Raji (cell line): Measurements from ENCODE around the gene PSAPL1.

Experiments used
- POLR2A ChIP-seq: IDR thresholded peaks from 2 replicates; pipeline ENCODE4 v1.6.1; 2011; ENCODE audit warnings: low read depth, low read length, control low read depth; ENCODE audit not compliant: insufficient read depth

Gene PSAPL1

DNA sequence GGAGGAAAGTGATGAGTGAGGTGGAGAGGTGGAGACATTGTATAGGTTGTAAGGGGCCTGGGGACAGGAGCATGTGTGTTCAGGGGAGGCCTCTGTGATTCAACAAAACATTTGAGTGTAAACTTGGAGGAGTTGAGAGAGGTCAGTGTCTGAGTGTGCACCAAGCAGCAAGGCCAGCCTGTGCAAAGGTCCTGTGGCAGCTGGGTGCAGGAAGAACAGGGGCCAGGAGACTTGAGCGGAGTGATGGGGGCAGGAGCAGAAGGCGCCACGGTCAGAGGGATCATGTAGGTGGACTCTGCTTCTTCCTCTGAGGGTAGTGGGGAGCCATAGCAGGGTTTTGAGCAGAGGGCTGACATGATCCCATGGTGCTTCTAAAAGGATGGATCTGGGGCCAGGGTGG lies 9.6 kb upstream of the PSAPL1 start:
- TF ChIP-seq POLR2A = no peak

DNA sequence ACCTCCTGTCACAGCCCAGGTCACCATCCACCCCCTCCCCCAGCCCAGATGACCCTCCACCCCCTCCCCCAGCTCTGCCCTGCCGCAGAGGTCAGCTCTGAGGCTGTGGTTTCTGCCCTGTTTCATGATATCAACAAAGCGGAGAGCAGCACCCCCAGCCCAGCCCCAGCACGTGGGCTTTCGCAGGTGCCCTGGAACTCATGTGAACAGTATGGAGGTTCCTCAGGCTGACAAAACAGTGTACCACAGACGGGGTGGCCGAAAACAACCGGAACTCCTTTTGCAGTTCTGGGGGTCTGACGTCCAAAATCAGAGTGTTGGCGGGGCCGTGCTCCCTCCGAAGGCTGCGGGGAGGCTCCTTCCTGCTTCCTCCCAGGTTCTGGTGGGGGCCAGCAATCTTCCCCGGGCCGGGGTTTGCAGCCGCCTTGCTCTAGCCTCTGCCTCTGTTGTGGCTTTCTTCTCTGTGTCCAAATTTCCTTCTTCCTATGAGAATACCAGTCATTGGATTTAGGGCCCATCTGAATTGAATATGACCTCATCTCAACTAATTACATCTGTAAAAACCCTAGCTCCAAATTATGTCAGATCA lies 7.9 kb upstream of the PSAPL1 start:
- no peak for TF ChIP-seq POLR2A

DNA sequence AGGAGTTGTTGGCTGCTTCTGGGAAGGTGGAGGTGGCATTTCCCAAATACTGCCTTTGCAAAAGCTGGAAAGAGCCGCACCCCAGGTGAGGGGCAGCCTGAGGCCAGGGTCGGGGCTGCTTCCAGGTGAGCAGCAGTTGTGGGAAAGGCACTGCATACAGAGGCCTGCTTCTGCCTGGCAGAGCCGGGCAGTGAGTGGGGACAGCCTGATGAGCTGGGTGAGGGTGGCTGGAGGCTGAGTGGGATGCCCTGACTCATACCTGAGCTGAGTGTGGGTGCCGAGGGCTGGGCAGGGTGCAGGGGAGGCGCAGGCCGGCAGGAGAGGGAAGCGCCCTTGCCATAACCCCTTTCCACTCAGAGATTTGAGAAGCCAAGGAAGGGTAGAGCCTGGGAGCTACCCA lies 6.5 kb upstream of the PSAPL1 start:
- no peak for TF ChIP-seq POLR2A

DNA sequence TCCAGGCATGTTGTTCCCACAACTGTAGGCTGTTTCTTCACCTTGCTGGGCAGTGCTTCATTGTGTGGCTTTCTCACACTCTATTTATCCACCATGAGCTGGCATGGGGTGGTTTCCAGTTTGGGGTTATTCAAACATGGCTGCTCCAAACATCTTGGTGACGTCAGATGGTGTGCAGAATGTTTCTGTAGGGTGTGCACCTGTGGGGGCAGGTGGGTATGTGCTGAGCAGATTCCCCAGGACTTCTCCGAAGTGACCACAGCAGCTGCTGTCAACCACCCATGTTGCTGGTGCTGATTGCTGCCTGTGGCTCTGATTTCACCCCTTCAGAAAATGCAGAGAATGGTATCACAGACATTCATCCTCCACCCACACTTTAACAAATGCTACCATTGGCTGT lies 5.0 kb upstream of the PSAPL1 start:
- TF ChIP-seq POLR2A = no peak

DNA sequence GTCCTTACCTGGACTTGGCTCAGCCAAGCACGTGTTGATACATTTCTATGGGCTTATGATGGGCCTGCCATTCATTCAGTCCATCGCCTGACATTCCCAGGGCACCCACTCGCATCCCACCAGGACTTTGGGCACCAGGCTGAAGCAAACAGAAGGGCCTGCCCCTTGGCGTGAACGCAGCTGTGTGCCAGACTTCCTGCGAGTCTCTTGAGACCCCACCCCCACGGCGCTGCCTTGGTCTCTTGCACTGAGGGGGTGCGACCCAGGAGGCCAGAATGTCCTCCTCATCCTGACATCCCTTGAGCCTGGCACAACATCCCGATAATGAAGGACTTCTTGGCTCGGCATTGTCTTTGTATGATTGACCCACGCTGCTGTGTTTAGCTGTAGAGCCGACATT lies 1.5 kb upstream of the PSAPL1 start:
- no peak for TF ChIP-seq POLR2A

DNA sequence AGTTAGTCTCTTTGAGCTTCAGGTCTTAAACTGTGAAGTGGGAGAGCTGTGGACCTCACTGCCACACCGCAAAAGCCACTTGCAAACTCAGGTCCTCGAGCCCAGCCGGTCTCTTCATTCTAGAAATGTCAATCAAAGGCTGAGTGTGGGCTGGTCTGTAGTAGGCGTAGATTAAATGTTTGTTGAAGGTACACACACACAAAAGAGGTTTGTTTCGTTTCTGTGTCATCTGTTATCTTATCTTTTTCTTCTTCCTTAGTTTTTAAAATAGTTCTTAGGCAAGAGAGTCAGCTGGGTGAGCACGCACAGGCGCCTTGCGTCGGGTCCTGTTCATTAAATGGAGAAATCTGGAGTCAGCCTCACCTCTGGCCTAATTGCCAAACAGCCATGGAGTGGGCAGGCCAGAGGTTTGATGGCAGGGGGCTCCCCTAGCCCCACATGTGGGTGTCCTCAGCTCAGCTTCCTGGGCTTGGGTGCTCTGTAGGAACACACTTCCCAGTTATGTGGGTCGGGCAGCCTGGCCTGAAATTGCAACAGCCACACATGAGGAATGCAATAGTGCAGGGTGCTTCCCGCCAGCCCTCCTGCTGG lies 836 bp upstream of the PSAPL1 start:
- TF ChIP-seq POLR2A = no peak

DNA sequence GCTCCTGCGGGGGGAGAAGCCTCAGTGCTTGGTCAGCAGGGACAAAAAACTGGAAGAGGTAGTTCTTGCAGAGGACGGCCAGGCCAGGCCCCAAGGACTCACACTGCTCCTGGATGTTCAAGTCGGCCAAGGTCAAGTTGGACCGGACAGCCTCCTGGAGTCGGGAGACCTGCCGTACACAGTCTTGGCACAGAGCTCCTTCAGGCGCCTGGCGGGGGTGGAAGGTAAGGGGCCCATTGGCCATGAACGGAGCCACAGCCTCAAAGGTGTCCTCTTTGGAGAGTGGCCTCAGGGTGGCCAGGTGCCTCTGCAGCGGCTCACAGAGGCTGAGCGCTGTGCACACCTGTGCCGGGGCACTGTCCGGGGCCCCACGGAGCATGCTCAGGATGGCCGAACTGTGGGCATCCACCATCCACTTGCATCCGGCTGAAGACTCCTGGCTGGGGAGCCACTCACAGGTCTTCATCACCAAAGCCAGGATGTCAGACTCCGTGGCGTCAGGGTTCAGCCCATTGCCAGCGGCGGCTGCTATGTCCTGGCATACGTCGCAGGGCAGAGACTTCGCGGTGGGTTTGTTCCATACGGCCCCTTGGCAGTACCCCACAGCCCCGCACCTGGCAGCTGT lies 477 bp downstream of the PSAPL1 start:
- TF ChIP-seq POLR2A = no peak

DNA sequence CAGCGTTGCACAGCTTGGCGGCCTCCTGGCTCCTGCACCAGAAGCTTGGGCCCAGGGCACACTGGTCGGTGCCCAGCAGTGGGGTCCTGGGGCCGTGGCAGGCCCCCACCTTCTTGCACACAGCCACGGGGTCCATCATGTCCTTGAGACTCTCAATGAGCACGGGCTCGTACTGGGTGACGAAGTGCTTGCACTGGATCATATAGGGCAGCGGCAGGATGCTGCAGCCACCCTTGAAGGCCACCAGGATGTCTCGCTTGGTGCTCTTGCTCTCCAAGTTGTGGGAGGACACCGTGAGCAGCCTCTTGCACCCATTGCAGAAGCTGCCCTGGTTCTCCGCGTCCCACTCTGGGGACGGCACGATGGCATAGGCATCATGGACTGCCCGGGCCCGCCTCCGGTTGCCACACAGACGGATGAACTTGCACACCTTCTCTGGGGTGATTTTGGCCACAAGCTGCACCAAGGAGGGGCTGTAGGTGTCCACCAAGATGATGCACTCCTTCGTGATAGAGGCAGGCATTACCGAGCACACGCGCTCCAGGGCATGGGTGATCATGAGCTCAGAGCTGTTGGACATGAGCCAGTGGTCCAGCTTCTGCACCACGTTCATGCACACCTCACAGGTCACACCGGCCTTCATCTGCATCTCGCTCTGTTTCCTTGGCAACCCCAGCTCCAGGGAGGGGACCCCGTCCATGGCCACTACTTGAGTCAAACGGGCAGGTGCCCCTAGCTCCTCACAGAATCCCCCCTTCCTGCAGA lies 1.2 kb downstream of the PSAPL1 start:
- no peak for TF ChIP-seq POLR2A

DNA sequence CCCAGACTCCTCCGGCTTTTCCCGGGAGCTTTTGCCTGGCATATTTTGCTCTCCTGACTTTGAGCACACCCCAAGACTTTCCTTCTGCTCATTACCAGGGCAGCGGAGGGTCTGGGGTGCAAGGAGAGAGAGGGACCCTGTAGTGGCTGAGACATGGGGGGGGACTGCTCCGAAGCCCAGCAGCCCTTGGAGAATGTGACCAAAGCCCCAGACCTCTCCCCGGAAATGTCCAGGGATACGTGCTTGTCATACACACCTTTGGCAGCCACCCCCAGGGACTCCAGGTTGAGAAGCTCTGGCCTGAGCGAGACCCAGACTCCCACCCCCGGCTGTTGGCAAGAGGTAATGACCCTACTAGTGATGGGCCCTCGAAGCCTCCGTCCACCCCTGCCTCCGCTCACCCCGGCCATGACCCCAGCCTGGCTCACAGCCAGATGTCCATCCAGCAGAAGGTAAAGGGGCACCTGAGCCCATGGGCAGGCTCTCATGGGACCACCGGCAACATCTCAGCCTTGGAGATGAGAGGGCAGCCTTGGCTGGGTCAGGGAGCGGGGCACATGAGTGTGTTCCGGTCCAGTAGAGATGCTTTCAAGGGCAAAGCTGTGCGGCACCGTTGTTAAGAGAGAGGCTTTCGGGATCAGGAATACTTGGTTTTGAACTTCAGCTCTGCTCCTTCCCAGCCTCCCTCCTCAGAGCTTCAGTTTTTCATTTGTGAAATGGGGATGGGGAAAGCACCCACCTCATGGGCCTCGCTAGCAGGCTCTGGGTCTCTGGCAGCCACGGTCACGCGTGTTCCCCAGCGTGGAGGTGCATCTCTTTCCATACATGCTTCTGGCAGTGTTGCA lies 2.0 kb downstream of the PSAPL1 start:
- no peak for TF ChIP-seq POLR2A

DNA sequence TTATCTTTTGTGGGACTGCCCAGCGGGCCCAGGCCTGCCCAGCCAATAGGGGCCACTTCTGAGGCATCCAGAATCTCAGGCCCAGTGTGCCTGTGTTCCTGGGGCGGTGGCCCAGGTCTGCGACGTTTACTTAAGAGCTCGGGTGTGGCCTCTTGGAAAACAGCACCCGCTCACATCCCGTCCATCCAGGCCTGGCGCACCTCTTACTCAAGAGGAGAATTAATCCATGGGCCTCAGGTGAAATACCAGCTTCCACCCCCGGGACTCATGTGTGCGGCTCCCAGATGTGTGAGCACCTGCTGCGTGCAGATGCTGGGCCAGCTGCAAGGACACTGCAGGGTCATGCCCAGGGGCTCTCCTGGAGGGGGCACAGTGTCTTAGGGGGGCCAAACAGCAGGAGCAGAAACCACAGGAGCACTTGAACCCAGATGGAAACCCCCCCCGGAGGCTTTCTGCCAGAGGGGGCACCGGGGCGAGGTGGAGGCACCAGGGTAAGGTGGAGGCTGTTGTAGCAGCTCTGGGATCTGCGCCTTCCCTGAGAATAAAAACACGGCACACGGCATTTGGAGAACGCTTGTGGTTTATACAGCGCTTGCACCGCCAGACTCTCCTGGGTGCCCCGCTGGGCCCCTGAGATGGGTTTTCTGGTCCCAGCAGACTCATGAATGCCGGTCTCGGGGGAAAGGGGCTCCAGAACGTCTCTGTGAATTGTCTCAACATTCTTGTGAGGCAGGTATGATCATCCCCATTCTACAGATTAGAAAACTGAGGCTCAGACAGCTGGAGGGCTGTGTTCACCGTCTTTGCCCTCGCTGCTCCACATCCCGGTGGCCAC lies 2.8 kb downstream of the PSAPL1 start:
- TF ChIP-seq POLR2A = no peak

DNA sequence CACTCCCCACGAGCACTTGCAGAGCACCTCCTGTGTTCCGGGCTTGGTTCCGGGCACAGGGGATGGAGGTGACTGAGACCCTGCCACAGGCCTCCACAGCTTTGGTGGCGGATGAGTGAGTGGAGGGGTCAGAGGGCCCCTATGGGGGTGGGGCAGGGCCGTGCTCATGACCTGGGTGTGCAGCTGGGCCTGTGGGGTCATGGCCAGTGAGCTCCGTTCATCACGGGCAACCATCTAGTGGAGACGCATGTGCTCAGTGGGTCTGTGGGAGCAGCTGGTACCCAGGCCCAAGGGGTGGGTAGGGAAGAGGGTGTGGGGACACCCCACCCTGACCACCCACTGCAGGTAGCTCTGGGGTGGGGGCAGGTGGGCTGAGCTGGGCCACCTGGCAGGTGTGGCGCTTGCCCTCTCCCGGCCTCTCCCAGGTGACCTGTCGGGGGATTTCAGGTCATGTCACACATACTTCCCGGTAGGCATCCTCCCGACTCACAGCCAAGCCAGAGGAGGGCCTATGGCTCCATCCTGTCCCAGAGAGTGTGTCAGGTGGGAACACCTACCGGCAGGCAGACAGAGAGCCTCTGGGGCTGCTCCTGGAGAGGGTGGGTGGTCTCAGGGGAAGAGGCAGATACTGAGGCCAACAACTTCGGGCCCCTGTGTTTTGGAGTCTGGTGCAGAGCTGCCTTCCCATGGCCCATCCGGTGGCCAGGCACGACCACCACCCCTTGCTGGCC lies 3.6 kb downstream of the PSAPL1 start:
- no peak for TF ChIP-seq POLR2A

DNA sequence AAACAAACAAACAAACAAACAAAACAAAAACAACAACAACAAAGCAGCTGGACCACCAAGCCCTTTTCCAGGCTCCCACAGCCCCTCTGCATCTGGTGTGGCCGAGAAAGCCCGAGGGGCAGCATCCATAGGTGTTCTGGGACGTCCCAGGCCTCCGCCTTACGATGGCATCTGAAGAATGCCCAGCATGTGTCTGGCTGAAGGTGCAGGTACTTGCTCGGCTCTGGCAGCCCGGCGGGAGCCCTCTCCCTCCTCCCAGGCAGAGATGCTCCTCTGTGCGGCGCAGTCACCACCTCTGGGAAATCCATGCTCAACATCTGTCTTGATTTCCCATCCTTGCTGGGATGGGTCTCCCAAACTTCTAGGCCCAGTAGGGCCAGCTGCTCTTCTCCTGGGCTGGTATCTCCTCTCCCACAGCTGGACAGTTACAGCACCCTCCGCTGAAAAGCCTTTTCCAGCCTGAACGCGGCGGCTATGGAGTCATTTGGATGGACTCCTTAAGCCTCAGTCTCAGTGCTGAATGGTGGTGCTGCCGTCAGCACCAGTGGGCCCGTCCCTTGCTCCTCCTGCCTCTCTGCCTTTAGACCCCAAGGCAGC lies 4.3 kb downstream of the PSAPL1 start:
- no peak for TF ChIP-seq POLR2A

DNA sequence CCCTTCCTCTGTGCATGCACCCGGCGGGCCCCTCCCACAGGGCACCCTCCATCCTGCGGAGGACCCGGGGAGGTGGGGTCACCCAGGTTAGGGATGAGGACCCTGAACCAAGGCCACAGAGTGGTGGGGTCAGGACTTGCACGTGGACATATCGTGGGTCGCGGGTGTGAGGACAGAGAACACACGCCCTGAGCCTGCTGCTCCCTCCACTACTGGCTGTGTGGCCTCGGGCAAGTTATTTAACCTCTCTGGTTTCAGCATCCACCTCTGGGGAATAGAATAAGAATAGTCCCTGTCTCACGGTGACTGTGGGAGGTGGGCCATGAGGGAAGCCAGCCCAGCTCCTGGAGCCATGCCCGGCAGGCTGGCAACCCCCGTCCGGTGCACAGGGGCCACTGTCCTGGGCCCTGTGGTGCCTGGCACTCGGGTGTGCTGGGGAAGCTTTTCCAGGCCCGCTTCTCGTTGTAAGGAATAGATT lies 5.1 kb downstream of the PSAPL1 start:
- no peak for TF ChIP-seq POLR2A

DNA sequence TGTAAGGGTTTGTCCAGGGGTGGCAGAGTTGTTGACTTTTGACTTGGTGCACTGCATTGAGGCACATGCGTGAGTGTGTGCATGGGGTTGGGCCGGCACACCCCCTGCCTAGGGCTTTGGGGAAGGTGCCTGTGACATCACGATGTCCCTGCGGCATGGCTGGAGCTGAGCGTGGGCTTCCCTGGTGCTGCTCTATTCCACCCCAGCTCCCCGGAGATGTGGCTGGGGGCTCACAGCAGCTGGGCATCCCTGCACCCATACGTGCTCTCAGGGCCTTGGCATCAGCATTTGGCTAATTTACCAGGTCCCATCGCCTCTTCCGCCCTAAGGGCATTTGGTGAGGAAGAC lies 5.7 kb downstream of the PSAPL1 start:
- TF ChIP-seq POLR2A = no peak
